IPS-20b (cell line): ENCODE measurements around the gene GALNT8.
A peak's percentile ranks its signal among the peaks of the same experiment; 100 is the strongest.

Experiments
- H3K27ac ChIP-seq: one replicate; pipeline ENCODE4 v1.5.1; 2013; ENCODE audit warnings: low read length
- H3K27me3 ChIP-seq: 2 replicates; pipeline ENCODE4 v1.6.1; 2013; ENCODE audit warnings: mild to moderate bottlenecking, low read length, inconsistent platforms; ENCODE audit not compliant: insufficient read depth
- H3K36me3 ChIP-seq: 2 replicates; pipeline ENCODE4 v1.6.1; 2013; ENCODE audit warnings: low read depth, mild to moderate bottlenecking, inconsistent platforms, low read length, moderate library complexity; ENCODE audit not compliant: insufficient read depth
- H3K4me1 ChIP-seq: 2 replicates; pipeline ENCODE4 v1.6.1; 2013; ENCODE audit warnings: mild to moderate bottlenecking, control low read depth, inconsistent platforms, low read length, moderate library complexity; ENCODE audit not compliant: insufficient read depth
- H3K4me3 ChIP-seq: 2 replicates; pipeline ENCODE4 v1.5.1; 2013; ENCODE audit warnings: mild to moderate bottlenecking, low read length, inconsistent platforms
- H3K9ac ChIP-seq: 2 replicates; pipeline ENCODE4 v1.6.1; 2013; ENCODE audit warnings: low read depth, mild to moderate bottlenecking, inconsistent platforms, low read length, moderate library complexity
- H3K9me3 ChIP-seq: 2 replicates; pipeline ENCODE4 v1.6.1; 2013; ENCODE audit warnings: mild to moderate bottlenecking, low read depth, low read length, inconsistent platforms; ENCODE audit not compliant: insufficient read depth

The GALNT8 gene, protein sequence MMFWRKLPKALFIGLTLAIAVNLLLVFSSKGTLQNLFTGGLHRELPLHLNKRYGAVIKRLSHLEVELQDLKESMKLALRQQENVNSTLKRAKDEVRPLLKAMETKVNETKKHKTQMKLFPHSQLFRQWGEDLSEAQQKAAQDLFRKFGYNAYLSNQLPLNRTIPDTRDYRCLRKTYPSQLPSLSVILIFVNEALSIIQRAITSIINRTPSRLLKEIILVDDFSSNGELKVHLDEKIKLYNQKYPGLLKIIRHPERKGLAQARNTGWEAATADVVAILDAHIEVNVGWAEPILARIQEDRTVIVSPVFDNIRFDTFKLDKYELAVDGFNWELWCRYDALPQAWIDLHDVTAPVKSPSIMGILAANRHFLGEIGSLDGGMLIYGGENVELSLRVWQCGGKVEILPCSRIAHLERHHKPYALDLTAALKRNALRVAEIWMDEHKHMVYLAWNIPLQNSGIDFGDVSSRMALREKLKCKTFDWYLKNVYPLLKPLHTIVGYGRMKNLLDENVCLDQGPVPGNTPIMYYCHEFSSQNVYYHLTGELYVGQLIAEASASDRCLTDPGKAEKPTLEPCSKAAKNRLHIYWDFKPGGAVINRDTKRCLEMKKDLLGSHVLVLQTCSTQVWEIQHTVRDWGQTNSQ

GRCh38 chr12:4719821-4720636, at the start of gene GALNT8:
Gene GALNT8, plus strand, starts transcription at chr12:4720400. Its CDS starts 278 bp downstream, at chr12:4720678.
- peak within 1 kb of the TSS; percentile 62 for H3K9ac ChIP-seq
- H3K4me3 ChIP-seq = peak within 1 kb of the TSS; percentile 43

DNA sequence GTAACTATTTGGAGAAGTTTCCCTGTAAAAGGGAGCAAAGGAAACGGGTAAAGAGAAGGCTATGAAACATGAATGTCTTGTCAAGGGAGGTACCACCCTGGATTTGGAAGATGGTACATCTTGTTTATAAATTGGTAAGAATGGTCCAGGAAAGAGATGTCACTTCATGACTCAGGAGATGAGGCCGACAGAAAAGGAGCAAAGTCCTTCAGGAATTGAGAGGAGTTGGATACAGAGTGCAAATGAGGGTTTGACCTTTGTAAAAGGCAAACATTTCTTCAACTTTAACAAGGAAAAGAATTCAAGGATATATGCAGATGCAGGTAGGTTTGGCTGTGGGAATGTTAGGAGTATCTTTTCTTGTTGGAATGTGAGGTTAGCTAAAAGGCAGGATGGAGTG, 40.5 kb upstream of the GALNT8 start:
- H3K27me3 ChIP-seq = no peaks in the 10 kb centered on the region
- no peaks in the 10 kb centered on the region for H3K9me3 ChIP-seq
- peaks cover 28% of the 10 kb centered on the region for H3K36me3 ChIP-seq
- H3K4me1 ChIP-seq = no peaks in the 10 kb centered on the region
- no peak overlapping the region for H3K9ac ChIP-seq
- no peak overlapping the region for H3K4me3 ChIP-seq
- H3K27ac ChIP-seq = no peak overlapping the region

More at GRCh38 chr12:4719821-4720636, at the start of gene GALNT8:
- Histone ChIP-seq H3K9me3 (no peaks in the 10 kb centered on the region), H3K27ac (peak within 1 kb of the TSS; percentile 91), H3K36me3 (no peaks in the 10 kb centered on the region), H3K27me3 (no peaks in the 10 kb centered on the region), H3K4me1 (peaks cover 27% of the 10 kb centered on the region)

DNA sequence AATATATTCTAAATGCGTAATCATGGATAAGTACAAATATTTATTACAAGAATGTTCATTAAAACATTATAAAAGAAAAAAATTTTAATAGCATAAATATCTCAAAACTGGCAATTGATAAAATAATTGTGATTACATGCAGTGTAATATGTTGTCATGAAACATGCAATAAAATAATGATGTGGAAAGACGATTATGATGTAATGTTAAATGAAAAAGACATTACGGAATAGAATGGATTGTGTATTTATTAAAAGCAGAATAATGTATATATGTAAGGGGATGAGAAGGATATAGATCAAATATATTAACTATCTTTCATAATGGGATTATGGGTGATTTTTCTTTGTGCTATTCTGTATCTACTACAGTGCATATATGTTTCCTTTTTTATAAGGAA, 38.5 kb upstream of the GALNT8 start:
- no peaks in the 10 kb centered on the region for H3K4me1 ChIP-seq
- no peak overlapping the region for H3K9ac ChIP-seq
- no peak overlapping the region for H3K4me3 ChIP-seq
- H3K36me3 ChIP-seq = peaks cover 46% of the 10 kb centered on the region
- H3K27ac ChIP-seq = no peak overlapping the region
- H3K27me3 ChIP-seq = no peaks in the 10 kb centered on the region
- H3K9me3 ChIP-seq = no peaks in the 10 kb centered on the region

- Histone ChIP-seq H3K27me3 (no peaks in the 10 kb centered on the region), H3K9ac (no peak overlapping the region), H3K9me3 (peaks cover 3% of the 10 kb centered on the region; the same call in 1 of the 2 replicates), H3K4me3 (no peak overlapping the region), H3K4me1 (no peaks in the 10 kb centered on the region), H3K27ac (no peak overlapping the region), H3K36me3 (peaks cover 63% of the 10 kb centered on the region)
Observed at GRCh38 chr12:4685317-4685716, 34.9 kb upstream of the GALNT8 start.

DNA sequence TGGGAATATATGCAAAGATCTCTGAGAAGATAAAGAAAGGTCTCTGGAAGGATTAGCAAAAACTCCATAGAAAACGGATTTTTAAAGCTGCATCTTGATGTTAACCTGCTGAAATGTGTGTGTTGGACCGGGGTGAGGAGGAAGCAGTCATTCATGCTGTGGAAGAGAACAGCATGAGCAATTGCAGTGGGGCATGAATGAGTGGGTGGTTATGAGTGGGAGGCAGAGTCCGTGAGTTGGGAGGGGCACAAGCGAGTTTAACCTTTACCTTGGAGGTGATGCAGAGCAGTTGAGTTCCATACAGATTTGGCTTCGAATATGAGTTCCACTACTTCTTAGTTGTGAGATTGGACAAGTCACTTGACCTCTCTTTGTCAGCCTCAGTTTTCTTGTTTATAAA, 29.4 kb upstream of the GALNT8 start:
- H3K9ac ChIP-seq = no peak overlapping the region
- no peak overlapping the region for H3K27ac ChIP-seq
- peaks cover 35% of the 10 kb centered on the region for H3K36me3 ChIP-seq
- peaks cover 3% of the 10 kb centered on the region; the same call in 1 of the 2 replicates for H3K9me3 ChIP-seq
- H3K4me3 ChIP-seq = no peak overlapping the region
- H3K4me1 ChIP-seq = no peaks in the 10 kb centered on the region
- no peaks in the 10 kb centered on the region for H3K27me3 ChIP-seq

DNA sequence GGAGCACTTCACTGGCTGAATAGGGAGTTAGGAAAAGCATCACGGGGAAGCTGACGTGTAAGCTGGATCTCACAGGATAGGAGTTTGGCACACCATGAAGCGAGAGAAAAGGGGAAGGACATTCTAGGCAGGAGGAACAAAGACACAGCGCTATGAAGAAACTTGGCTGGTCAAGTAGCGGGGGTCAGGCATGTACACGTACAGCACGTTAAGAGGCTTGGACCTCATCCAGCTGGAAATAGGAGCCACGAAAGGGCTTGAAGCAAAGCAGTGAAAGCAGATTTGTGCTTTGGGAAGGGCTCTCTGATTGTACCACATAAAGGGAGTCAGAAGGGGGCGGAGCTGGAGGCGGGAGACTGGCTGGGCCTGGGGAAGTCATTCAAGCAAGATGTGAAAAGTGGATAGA, 19.6 kb upstream of the GALNT8 start:
- Histone ChIP-seq H3K27ac (no peak overlapping the region), H3K4me3 (no peak overlapping the region), H3K27me3 (no peaks in the 10 kb centered on the region), H3K36me3 (peaks cover 11% of the 10 kb centered on the region; the same call in 1 of the 2 replicates), H3K9ac (no peak overlapping the region), H3K9me3 (no peaks in the 10 kb centered on the region), H3K4me1 (no peaks in the 10 kb centered on the region)

DNA sequence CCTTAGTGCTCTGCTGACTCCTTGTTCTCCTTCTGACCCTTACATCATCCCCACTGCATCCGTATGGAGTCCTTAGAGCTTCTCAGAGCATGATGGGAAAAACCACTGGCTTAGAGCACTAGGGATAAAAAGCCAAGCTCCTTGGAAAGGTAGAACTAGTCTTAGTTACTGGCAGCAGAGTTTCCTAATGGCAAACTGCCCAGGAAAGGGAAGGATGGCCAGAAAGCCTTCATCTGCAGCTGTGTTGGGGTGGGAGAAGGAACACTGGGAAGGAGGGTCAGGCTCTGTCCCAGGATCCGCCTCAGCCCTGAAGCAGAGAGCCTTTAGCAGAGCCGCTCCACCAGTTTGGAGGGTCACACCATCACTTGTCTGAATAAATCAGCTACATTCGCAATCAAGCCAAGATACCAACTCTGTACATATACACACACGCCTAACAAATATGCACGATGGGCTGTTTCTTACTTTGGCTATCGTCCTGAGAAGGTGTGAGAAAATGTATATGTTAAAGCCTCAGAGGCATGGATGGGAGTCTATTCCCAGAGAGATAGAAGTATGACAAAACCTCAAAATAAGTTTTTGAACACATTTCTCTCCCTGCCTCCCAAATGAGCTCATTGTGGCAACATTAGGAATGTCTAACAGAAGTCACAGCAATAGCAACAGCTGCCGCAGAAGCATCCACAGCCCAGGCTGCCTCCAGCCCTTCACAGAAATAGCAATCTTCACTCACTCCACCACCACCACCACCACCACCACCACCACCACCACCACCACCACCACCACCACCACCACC, 18.6 kb upstream of the GALNT8 start:
- no peaks in the 10 kb centered on the region for H3K27me3 ChIP-seq

GRCh38 chr12:4703676-4704075, 16.5 kb upstream of the GALNT8 start:
- Histone ChIP-seq H3K4me1 (0 out of 2 replicates have a peak, but pooled peaks cover 4% of the 10 kb centered on the region), H3K27me3 (no peaks in the 10 kb centered on the region), H3K27ac (no peak overlapping the region), H3K9me3 (no peaks in the 10 kb centered on the region), H3K9ac (no peak overlapping the region), H3K4me3 (no peak overlapping the region), H3K36me3 (no peaks in the 10 kb centered on the region; the same call in 1 of the 2 replicates)

More for the DNA sequence above, 18.6 kb upstream of the GALNT8 start:
- H3K4me1 ChIP-seq = no peaks in the 10 kb centered on the region
- H3K4me3 ChIP-seq = no peak overlapping the region
- peaks cover 5% of the 10 kb centered on the region; the same call in 1 of the 2 replicates for H3K36me3 ChIP-seq
- H3K27ac ChIP-seq = no peak overlapping the region
- no peak overlapping the region for H3K9ac ChIP-seq
- H3K9me3 ChIP-seq = no peaks in the 10 kb centered on the region

GRCh38 chr12:4705824-4706223, 14.4 kb upstream of the GALNT8 start:
- no peaks in the 10 kb centered on the region for H3K36me3 ChIP-seq
- no peak overlapping the region for H3K4me3 ChIP-seq
- no peak overlapping the region for H3K27ac ChIP-seq
- H3K4me1 ChIP-seq = 0 out of 2 replicates have a peak, but pooled peaks cover 4% of the 10 kb centered on the region
- H3K9me3 ChIP-seq = no peaks in the 10 kb centered on the region
- H3K27me3 ChIP-seq = no peaks in the 10 kb centered on the region
- no peak overlapping the region for H3K9ac ChIP-seq

- Histone ChIP-seq H3K27ac (no peak overlapping the region), H3K36me3 (no peaks in the 10 kb centered on the region), H3K27me3 (no peaks in the 10 kb centered on the region), H3K4me3 (no peak overlapping the region), H3K9me3 (no peaks in the 10 kb centered on the region), H3K9ac (no peak overlapping the region), H3K4me1 (0 out of 2 replicates have a peak, but pooled peaks cover 4% of the 10 kb centered on the region)
Observed at GRCh38 chr12:4707306-4707705, 12.9 kb upstream of the GALNT8 start.

DNA sequence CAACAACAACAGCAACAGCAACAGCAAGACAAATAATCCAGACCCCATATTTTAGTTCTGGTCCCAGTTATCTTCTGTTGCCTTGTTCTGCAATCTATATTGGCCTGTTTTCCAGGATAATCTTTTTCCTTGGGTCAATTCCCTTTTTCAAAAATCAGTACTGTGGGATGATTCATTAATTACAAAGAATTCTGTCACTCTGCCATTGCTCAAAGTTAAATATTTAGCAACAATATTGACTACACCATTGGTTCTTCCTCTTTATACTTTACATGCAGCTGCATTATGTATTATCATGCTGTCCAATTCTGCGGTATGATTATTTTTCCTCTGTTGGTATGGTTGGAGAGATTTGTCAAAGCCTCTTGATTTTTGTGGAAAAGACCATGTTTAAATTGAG, 10.1 kb upstream of the GALNT8 start:
- H3K27ac ChIP-seq = no peak overlapping the region
- no peaks in the 10 kb centered on the region for H3K36me3 ChIP-seq
- no peak overlapping the region for H3K9ac ChIP-seq
- H3K27me3 ChIP-seq = no peaks in the 10 kb centered on the region
- H3K9me3 ChIP-seq = no peaks in the 10 kb centered on the region
- H3K4me3 ChIP-seq = no peak overlapping the region
- H3K4me1 ChIP-seq = 0 out of 2 replicates have a peak, but pooled peaks cover 4% of the 10 kb centered on the region
